Measurements from ENCODE around the gene RBKS.
"Not testable (repeated sequence)": the region's sequence is repeated elsewhere in the genome, so short reads cannot be mapped to it uniquely, and the experiment has no call there.

RBKS gene

DNA sequence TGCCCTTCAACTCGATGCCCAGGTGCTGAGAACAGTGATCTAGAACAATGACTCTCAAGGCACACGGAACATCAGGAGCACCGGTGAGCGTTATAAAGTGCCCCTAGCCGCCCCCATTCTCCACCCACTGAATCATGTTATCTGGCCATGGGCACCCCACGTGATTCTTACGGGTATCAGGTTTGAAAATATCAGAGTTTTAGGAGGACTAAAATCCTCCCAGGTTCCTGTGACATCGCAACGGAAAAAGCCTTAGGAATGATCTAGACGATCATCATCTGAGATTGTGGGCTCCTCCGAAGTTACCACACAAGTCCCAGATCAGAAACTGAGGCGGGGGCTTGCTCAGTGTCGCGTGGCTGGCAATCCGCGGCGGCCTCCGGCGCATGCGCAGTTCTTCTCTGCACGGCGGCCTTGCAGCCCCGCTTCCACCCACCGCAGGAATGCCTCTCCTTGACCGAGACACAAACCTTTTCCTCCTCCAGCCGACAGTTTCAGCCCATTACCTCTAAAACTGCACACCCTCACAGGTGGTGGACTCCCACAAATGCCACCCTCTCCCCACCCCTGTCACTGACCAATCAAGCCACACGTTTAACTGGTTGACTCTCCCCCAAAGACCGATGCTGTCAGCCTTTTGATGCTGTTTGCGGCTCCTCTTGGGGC lies 124.4 kb downstream of the RBKS start:
- Histone ChIP-seq H3K4me3 (ENCODE audit: low read length) (no peak overlapping the region), H3K27ac (ENCODE audit: low read length) (no peak overlapping the region), H3K36me3 (ENCODE audit: control insufficient read depth, insufficient read depth, low read length) (no peaks in the 10 kb centered on the region), H3K9me3 (ENCODE audit: control insufficient read depth, insufficient read depth, low read length) (no peaks in the 10 kb centered on the region), H3K4me1 (ENCODE audit: control insufficient read depth, insufficient read depth, low read length) (no peaks in the 10 kb centered on the region), H3K27me3 (ENCODE audit: control insufficient read depth, insufficient read depth, low read length) (no peaks in the 10 kb centered on the region)
- DNase-seq (ENCODE audit: low read depth, low spot score) = no peak
- WGBS (ENCODE audit: insufficient coverage, insufficient read length) = no CpG with 5 or more reads among the region's 29 CpGs

GRCh38 chr2:27764526-27764925 lies 125.7 kb downstream of the RBKS start:
- H3K36me3 ChIP-seq (ENCODE audit: control insufficient read depth, insufficient read depth, low read length); DNase-seq (ENCODE audit: low read depth, low spot score); H3K4me1 ChIP-seq (ENCODE audit: control insufficient read depth, insufficient read depth, low read length); H3K27me3 ChIP-seq (ENCODE audit: control insufficient read depth, insufficient read depth, low read length); H3K4me3 ChIP-seq (ENCODE audit: low read length); H3K27ac ChIP-seq (ENCODE audit: low read length); H3K9me3 ChIP-seq (ENCODE audit: control insufficient read depth, insufficient read depth, low read length): not testable (repeated sequence)
- no CpG with 5 or more reads among the region's 3 CpGs for WGBS (ENCODE audit: insufficient coverage, insufficient read length)

DNA sequence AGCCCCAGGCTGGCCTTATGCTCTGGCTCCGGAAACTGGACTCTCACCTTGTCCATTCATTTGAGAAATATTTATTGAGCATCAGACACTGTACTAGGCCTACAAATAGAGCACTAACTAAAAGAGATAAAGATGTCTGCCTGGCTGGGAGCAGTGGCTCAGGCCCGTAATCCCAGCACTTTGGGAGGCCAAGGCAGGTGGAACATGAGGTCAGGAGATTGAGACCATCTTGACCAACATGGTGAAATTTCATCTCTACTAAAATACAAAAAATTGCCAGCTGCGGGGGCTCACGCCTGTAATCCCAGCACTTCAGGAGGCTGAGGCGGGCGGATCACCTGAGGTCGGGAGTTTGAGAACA lies 126.3 kb downstream of the RBKS start:
- no peak overlapping the region for H3K27ac ChIP-seq (ENCODE audit: low read length)
- no peaks in the 10 kb centered on the region for H3K9me3 ChIP-seq (ENCODE audit: control insufficient read depth, insufficient read depth, low read length)
- H3K36me3 ChIP-seq (ENCODE audit: control insufficient read depth, insufficient read depth, low read length) = no peaks in the 10 kb centered on the region
- no peaks in the 10 kb centered on the region for H3K4me1 ChIP-seq (ENCODE audit: control insufficient read depth, insufficient read depth, low read length)
- DNase-seq (ENCODE audit: low read depth, low spot score) = no peak
- H3K27me3 ChIP-seq (ENCODE audit: control insufficient read depth, insufficient read depth, low read length) = no peaks in the 10 kb centered on the region
- H3K4me3 ChIP-seq (ENCODE audit: low read length) = no peak overlapping the region
- no CpG with 5 or more reads among the region's 7 CpGs for WGBS (ENCODE audit: insufficient coverage, insufficient read length)

GRCh38 chr2:27762951-27763906 lies 127.0 kb downstream of the RBKS start:
- H3K4me3 ChIP-seq (ENCODE audit: low read length) = no peak overlapping the region
- no peaks in the 10 kb centered on the region for H3K4me1 ChIP-seq (ENCODE audit: control insufficient read depth, insufficient read depth, low read length)
- DNase-seq (ENCODE audit: low read depth, low spot score) = no peak
- H3K27me3 ChIP-seq (ENCODE audit: control insufficient read depth, insufficient read depth, low read length) = no peaks in the 10 kb centered on the region
- H3K36me3 ChIP-seq (ENCODE audit: control insufficient read depth, insufficient read depth, low read length) = no peaks in the 10 kb centered on the region
- no peaks in the 10 kb centered on the region for H3K9me3 ChIP-seq (ENCODE audit: control insufficient read depth, insufficient read depth, low read length)
- no CpG with 5 or more reads among the region's 3 CpGs for WGBS (ENCODE audit: insufficient coverage, insufficient read length)
- no peak overlapping the region for H3K27ac ChIP-seq (ENCODE audit: low read length)

DNA sequence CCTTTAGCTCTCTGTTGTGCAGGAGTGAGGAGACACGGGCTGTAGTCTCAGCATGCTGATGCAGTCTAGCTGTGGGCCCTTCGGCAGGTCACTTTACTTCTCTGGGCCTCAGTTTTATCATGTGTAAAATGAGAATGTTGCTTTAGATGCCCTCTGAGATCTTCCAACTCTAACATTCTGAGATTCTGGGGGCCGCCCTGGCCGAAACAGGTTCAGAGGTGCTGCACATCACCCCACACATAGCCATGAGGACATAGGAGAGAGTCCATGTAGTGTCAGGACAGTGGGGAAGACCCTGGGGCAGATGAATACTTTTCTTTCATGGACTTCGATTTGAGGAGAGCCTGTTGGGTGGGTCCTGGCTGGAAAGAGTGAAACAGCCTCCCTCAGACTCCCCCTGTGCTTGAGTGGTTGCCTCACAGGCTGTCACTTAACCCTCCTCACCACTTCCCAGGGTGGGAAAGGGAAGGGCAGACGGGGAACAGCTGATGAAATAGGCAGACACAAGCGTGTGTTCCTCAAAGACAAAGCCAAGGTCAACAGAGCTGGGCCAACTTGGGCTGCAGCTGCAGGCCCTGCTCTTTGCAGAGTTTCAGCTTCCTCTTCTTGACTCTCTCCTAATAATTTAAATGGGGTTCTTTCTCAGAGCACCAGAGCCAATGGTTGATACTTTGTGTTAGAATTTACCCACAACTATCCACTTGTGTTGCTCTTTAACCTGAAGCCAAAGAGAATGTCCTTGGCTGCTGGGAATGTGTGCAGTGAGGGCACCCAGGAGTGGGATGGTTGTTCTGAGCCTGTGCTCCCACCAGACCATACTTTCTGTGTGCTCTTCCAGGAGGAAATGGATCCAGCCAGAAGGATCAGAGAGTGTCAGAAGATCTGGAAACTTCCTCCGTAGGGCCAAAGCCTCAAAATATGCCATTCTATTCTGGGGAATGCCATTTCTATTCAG lies 133.4 kb downstream of the RBKS start:
- no peak overlapping the region for H3K27ac ChIP-seq (ENCODE audit: low read length)
- peaks cover 4% of the 10 kb centered on the region; the same call in 1 of the 2 replicates for H3K4me1 ChIP-seq (ENCODE audit: control insufficient read depth, insufficient read depth, low read length)
- H3K9me3 ChIP-seq (ENCODE audit: control insufficient read depth, insufficient read depth, low read length) = no peaks in the 10 kb centered on the region
- H3K4me3 ChIP-seq (ENCODE audit: low read length) = no peak overlapping the region
- no peaks in the 10 kb centered on the region for H3K27me3 ChIP-seq (ENCODE audit: control insufficient read depth, insufficient read depth, low read length)
- no peaks in the 10 kb centered on the region; the same call in 1 of the 2 replicates for H3K36me3 ChIP-seq (ENCODE audit: control insufficient read depth, insufficient read depth, low read length)
- WGBS (ENCODE audit: insufficient coverage, insufficient read length) = no CpG with 5 or more reads among the region's 8 CpGs
- no peak for DNase-seq (ENCODE audit: low read depth, low spot score)

DNA sequence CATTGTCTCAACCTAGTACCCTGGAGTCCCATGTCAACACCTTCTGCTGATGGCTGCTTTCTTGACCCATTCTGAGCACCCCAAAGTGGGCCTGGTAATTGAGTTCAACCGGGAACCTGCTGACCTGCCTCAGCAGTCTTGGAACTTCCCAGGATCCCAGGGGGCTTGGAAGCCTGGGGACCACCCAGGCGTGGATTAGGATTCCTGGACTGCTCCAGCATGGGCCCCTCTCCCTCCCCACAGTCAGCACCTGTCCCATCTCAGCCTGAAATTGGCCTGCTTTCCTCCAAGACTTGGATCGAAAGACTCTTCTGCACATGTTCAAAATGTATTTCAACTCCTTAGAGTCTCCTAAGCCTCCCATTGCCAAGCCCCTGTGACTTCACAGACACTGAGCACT lies 134.1 kb downstream of the RBKS start:
- no CpG with 5 or more reads among the region's 3 CpGs for WGBS (ENCODE audit: insufficient coverage, insufficient read length)
- Histone ChIP-seq H3K36me3 (ENCODE audit: control insufficient read depth, insufficient read depth, low read length) (no peaks in the 10 kb centered on the region; the same call in 1 of the 2 replicates), H3K9me3 (ENCODE audit: control insufficient read depth, insufficient read depth, low read length) (no peaks in the 10 kb centered on the region), H3K27me3 (ENCODE audit: control insufficient read depth, insufficient read depth, low read length) (no peaks in the 10 kb centered on the region), H3K4me3 (ENCODE audit: low read length) (no peak overlapping the region), H3K27ac (ENCODE audit: low read length) (no peak overlapping the region), H3K4me1 (ENCODE audit: control insufficient read depth, insufficient read depth, low read length) (peaks cover 8% of the 10 kb centered on the region; the same call in 1 of the 2 replicates)
- DNase-seq (ENCODE audit: low read depth, low spot score) = no peak

DNA sequence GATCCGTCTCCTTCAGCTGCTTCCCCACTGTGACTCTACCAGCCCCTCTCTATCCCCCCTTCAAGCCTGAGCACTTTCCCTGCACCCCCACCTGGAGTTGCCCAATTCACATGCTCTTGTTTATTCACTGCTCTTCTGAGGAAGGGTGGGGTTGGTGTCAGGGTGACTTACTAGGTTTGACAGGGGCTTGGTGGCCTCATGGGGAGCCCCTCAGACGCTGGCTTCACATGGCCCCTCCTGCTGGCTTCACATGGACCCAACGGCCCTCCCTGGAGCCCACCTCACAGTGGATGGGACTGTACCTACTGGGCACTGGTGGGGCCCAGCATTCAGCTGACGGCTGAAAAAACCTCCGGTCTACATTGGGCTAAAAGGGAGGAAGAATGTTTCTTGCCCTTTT lies 135.4 kb downstream of the RBKS start:
- no peak overlapping the region for H3K27ac ChIP-seq (ENCODE audit: low read length)

DNA sequence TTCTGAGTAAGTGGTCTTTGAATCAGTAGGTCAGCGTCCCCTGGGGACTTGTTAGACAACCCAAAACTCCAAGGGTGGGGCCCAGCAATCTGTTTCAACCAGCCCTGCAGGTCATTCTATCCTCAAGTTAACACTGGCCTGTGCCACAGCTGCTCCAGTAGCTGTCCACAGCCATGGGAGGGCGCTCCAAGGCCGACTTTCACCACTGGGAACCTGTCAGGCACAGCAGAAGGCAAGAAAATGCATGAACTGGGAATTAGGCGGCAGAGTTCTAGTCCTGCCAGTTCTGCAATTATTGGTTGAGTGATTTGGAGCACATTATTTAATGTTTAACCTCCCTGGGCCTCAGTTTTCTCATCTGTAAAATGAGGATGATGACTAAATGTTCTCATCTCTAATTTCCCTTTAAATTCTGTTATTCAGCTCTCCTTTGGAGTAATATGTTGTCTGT lies 136.0 kb downstream of the RBKS start:
- Histone ChIP-seq H3K27me3 (ENCODE audit: control insufficient read depth, insufficient read depth, low read length) (no peaks in the 10 kb centered on the region), H3K27ac (ENCODE audit: low read length) (no peak overlapping the region), H3K4me3 (ENCODE audit: low read length) (no peak overlapping the region), H3K36me3 (ENCODE audit: control insufficient read depth, insufficient read depth, low read length) (no peaks in the 10 kb centered on the region; the same call in 1 of the 2 replicates), H3K4me1 (ENCODE audit: control insufficient read depth, insufficient read depth, low read length) (peaks cover 8% of the 10 kb centered on the region; the same call in 1 of the 2 replicates), H3K9me3 (ENCODE audit: control insufficient read depth, insufficient read depth, low read length) (no peaks in the 10 kb centered on the region)
- WGBS (ENCODE audit: insufficient coverage, insufficient read length) = no CpG with 5 or more reads among the region's 4 CpGs
- DNase-seq (ENCODE audit: low read depth, low spot score) = no peak

More for the DNA sequence above, 135.4 kb downstream of the RBKS start:
- Histone ChIP-seq H3K4me1 (ENCODE audit: control insufficient read depth, insufficient read depth, low read length) (peaks cover 8% of the 10 kb centered on the region; the same call in 1 of the 2 replicates), H3K36me3 (ENCODE audit: control insufficient read depth, insufficient read depth, low read length) (no peaks in the 10 kb centered on the region; the same call in 1 of the 2 replicates), H3K4me3 (ENCODE audit: low read length) (no peak overlapping the region), H3K27me3 (ENCODE audit: control insufficient read depth, insufficient read depth, low read length) (no peaks in the 10 kb centered on the region), H3K9me3 (ENCODE audit: control insufficient read depth, insufficient read depth, low read length) (no peaks in the 10 kb centered on the region)
- DNase-seq (ENCODE audit: low read depth, low spot score) = no peak
- WGBS (ENCODE audit: insufficient coverage, insufficient read length) = no CpG with 5 or more reads among the region's 5 CpGs

DNA sequence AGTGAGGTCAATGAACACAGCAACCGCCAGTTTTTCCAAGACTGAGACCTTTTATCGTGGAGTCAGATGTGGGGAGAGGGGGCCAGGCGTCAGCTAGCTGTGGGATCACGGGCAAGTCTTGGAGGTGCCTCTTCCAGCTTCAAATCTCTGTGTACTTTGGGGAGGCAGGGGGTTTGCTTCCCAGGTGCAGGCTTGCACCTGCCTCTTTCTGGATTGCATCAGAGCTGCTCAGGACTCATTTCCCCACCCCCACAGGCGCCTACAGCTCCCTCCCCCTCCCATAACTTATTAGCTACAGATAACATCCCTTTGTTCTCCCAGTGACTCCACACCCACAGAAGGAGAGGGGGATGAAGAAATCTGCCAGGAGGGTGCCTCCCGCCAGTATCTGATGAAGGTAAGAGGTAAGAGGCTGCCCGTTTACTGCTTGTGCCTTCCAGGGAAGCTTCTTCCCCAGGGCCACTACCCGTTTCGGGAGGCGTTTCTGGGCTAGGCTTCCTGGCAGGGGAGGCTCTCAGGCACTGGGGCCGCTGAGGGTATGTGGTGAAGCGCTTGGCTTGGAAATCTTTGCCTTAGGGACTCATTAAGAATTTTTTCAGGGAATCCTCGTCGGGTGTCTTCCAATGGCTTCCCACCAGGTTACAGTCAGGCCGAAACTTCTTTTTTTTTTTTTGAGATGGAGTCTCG lies 137.5 kb downstream of the RBKS start:
- no CpG with 5 or more reads among the region's 16 CpGs for WGBS (ENCODE audit: insufficient coverage, insufficient read length)
- Histone ChIP-seq H3K9me3 (ENCODE audit: control insufficient read depth, insufficient read depth, low read length) (no peaks in the 10 kb centered on the region), H3K4me3 (ENCODE audit: low read length) (peak overlapping the region; percentile 37; the same call in 1 of the 2 replicates), H3K27ac (ENCODE audit: low read length) (no peak overlapping the region), H3K4me1 (ENCODE audit: control insufficient read depth, insufficient read depth, low read length) (peaks cover 8% of the 10 kb centered on the region; the same call in 1 of the 2 replicates), H3K27me3 (ENCODE audit: control insufficient read depth, insufficient read depth, low read length) (no peaks in the 10 kb centered on the region), H3K36me3 (ENCODE audit: control insufficient read depth, insufficient read depth, low read length) (no peaks in the 10 kb centered on the region; the same call in 1 of the 2 replicates)
- DNase-seq (ENCODE audit: low read depth, low spot score) = no peak

All from iPS DF 6.9 (cell line).